HCT116 (cell line): ENCODE results near the gene SMYD3. TPM values are rescaled to one million over a fixed set of nuclear protein-coding genes. Genes with fewer than 3 reads are reported as not detected.

Experiments
- ATAC-seq: fragments of 200-7000 bp; cut with Tn5 transposase; 2 replicates; pipeline ENCODE4 v1.9.1; 2020; ENCODE audit warnings: mild to moderate bottlenecking, moderate library complexity
- BruUV-seq: library from RNA; stranded (reverse); fragments of 400-500 nt; replicated peaks from 2 replicates; lab custom pipeline; 2021; lab: Mats Ljungman, UMichigan
- CTCF ChIA-PET: fragments of 300-600 bp; sonication (Branson Sonifier 250); formaldehyde crosslinking; loops from one replicate; lab custom pipeline; 2021; ENCODE audit warnings: antibody characterized with exemption; lab: Charles Lee
- POLR2A ChIA-PET: fragments of 300-600, 350-600 bp; sonication (Branson Sonifier 250); formaldehyde crosslinking; loops from one replicate; lab custom pipeline; 2021; ENCODE audit warnings: antibody characterized with exemption; lab: Charles Lee
- RAD21 ChIA-PET, 2 experiments: fragments of 300-600 bp; sonication (Branson Sonifier 250); formaldehyde crosslinking; loops; one replicate each; lab custom pipeline; 2023; ENCODE audit warnings: low total read pairs in 2 of 2; ENCODE audit not compliant: uncharacterized antibody in 2 of 2, unreplicated experiment in 2 of 2, low non-redundant PET in 1 of 2; lab: Charles Lee
- DNase-seq: peaks from one replicate; pipeline ENCODE4 v3.0.0-alpha.2; 2010; ENCODE audit warnings: low read depth, low spot score
- H2AFZ ChIP-seq: fragments of 200-600 bp; shearing (Covaris generic), sonication (generic); 2 replicates; pipeline ENCODE4 v1.6.1; 2017; ENCODE audit warnings: low read depth, mixed run types, mixed read lengths, antibody characterized with exemption, low read length; ENCODE audit not compliant: poor library complexity, severe bottlenecking
- H3K27ac ChIP-seq: 2 replicates; pipeline ENCODE4 v1.5.1; 2012; ENCODE audit warnings: low read depth, low read length
- H3K27me3 ChIP-seq: fragments of 200-600 bp; sonication (generic); 2 replicates; pipeline ENCODE4 v1.6.1; 2016; ENCODE audit warnings: mixed run types, low read length, mixed read lengths; ENCODE audit not compliant: insufficient read depth
- H3K36me3 ChIP-seq, 2 experiments: fragments of 200-500 bp in 1 of 2; fragments of 200-600 bp in 1 of 2; sonication (Bioruptor generic) in 1 of 2; sonication (generic) in 1 of 2; 2 replicates each; pipeline versions ENCODE4 v1.5.1 to v1.6.1; 2014 to 2016; ENCODE audit warnings: low read length in 2 of 2, inconsistent platforms in 1 of 2, mixed read lengths in 1 of 2, mixed run types in 1 of 2; ENCODE audit not compliant: insufficient read depth in 2 of 2, control insufficient read depth in 1 of 2
- H3K4me1 ChIP-seq, 2 experiments: fragments of 200-600 bp in 1 of 2; sonication (generic) in 1 of 2; 2 replicates each; pipeline versions ENCODE4 v1.5.1 to v1.6.1; 2012 to 2017; ENCODE audit warnings: low read length in 2 of 2, inconsistent platforms in 1 of 2, mild to moderate bottlenecking in 1 of 2, mixed read lengths in 1 of 2, mixed run types in 1 of 2, moderate library complexity in 1 of 2; ENCODE audit not compliant: insufficient read depth in 2 of 2, control insufficient read depth in 1 of 2
- H3K4me2 ChIP-seq: fragments of 200-600 bp; sonication (generic); 2 replicates; pipeline ENCODE4 v1.6.1; 2017; ENCODE audit warnings: mixed run types, low read length, mixed read lengths
- H3K4me3 ChIP-seq, 2 experiments: fragments of 200-600 bp in 1 of 2; sonication (generic) in 1 of 2; replicated peaks in 1 of 2; 2 replicates each; pipeline ENCODE4 v1.5.1; 2011 to 2016; ENCODE audit warnings: low read length in 2 of 2, control low read depth in 1 of 2, low read depth in 1 of 2, mild to moderate bottlenecking in 1 of 2, mixed read lengths in 1 of 2, mixed run types in 1 of 2
- H3K79me2 ChIP-seq: fragments of 200-600 bp; sonication (generic); 2 replicates; pipeline ENCODE4 v1.6.1; 2017; ENCODE audit warnings: mild to moderate bottlenecking, mixed run types, low read length, moderate library complexity, mixed read lengths; ENCODE audit not compliant: insufficient read depth
- H3K9ac ChIP-seq: fragments of 200-600 bp; sonication (generic); 2 replicates; pipeline ENCODE4 v1.6.1; 2016; ENCODE audit warnings: low read length, mixed read lengths
- H3K9me2 ChIP-seq: fragments of 200-600 bp; sonication (generic), shearing (Covaris generic); 2 replicates; pipeline ENCODE4 v1.6.1; 2017; ENCODE audit warnings: mixed run types, mild to moderate bottlenecking, moderate library complexity; ENCODE audit not compliant: insufficient read depth
- H3K9me3 ChIP-seq, 2 experiments: fragments of 200-500 bp in 1 of 2; fragments of 200-600 bp in 1 of 2; sonication (Bioruptor generic) in 1 of 2; sonication (generic) in 1 of 2; 2 replicates each; pipeline ENCODE4 v1.6.1; 2014 to 2017; ENCODE audit warnings: low read length in 2 of 2, mixed read lengths in 2 of 2, inconsistent platforms in 1 of 2, low read depth in 1 of 2, mild to moderate bottlenecking in 1 of 2, mixed run types in 1 of 2, moderate library complexity in 1 of 2; ENCODE audit not compliant: control insufficient read depth in 1 of 2, insufficient read depth in 1 of 2
- H4K20me1 ChIP-seq: fragments of 200-600 bp; sonication (generic), shearing (Covaris generic); 2 replicates; pipeline ENCODE4 v1.6.1; 2017; ENCODE audit warnings: mixed run types, mild to moderate bottlenecking, moderate library complexity; ENCODE audit not compliant: insufficient read depth
- ATF3 ChIP-seq: IDR thresholded peaks from 2 replicates; pipeline ENCODE4 v1.6.1; 2012
- CBX3 ChIP-seq: IDR thresholded peaks from 2 replicates; pipeline ENCODE4 v1.6.1; 2012; ENCODE audit warnings: low read depth
- CEBPB ChIP-seq: IDR thresholded peaks from 2 replicates; pipeline ENCODE4 v1.6.1; 2012; ENCODE audit warnings: low read depth
- CTCF ChIP-seq, 3 experiments: fragments of 200-600 bp in 1 of 3; sonication (generic) in 1 of 3; IDR thresholded peaks in 2 of 3; conservative IDR thresholded peaks in 1 of 3; 2 replicates each; pipeline ENCODE4 v1.5.1; 2012 to 2017; ENCODE audit warnings: low read depth in 2 of 3, low read length in 2 of 3, antibody characterized with exemption in 1 of 3, borderline replicate concordance in 1 of 3, control low read depth in 1 of 3, mild to moderate bottlenecking in 1 of 3, mixed read lengths in 1 of 3, mixed run types in 1 of 3, moderate library complexity in 1 of 3; ENCODE audit not compliant: insufficient read depth in 1 of 3
- EGR1 ChIP-seq: IDR thresholded peaks from 2 replicates; pipeline ENCODE4 v1.6.1; 2012; ENCODE audit warnings: low read depth
- ELF1 ChIP-seq: IDR thresholded peaks from 2 replicates; pipeline ENCODE4 v1.6.1; 2012; ENCODE audit warnings: low read depth, borderline replicate concordance
- EZH2 ChIP-seq: fragments of 200-600 bp; sonication (generic); IDR thresholded peaks from 2 replicates; pipeline ENCODE4 v1.6.1; 2017; ENCODE audit warnings: antibody characterized with exemption, mixed run types
- EZH2phosphoT487 ChIP-seq: fragments of 200-600 bp; IDR thresholded peaks from 2 replicates; pipeline ENCODE4 v1.6.1; 2018; ENCODE audit warnings: antibody characterized with exemption, borderline replicate concordance
- FOSL1 ChIP-seq: IDR thresholded peaks from 2 replicates; pipeline ENCODE4 v1.6.1; 2012; ENCODE audit warnings: low read depth
- JUND ChIP-seq: IDR thresholded peaks from 2 replicates; pipeline ENCODE4 v1.6.1; 2012
- MAX ChIP-seq: IDR thresholded peaks from 2 replicates; pipeline ENCODE4 v1.6.1; 2012
- REST ChIP-seq: IDR thresholded peaks from 2 replicates; pipeline ENCODE4 v1.6.1; 2012; ENCODE audit warnings: low read depth
- SP1 ChIP-seq: IDR thresholded peaks from 2 replicates; pipeline ENCODE4 v1.6.1; 2012; ENCODE audit warnings: low read depth
- SRF ChIP-seq: IDR thresholded peaks from 2 replicates; pipeline ENCODE4 v1.6.1; 2012; ENCODE audit warnings: low read depth
- TCF7L2 ChIP-seq: IDR thresholded peaks from 2 replicates; pipeline ENCODE4 v1.7.0; 2011; ENCODE audit warnings: borderline replicate concordance, inconsistent platforms; ENCODE audit not compliant: insufficient read depth, insufficient read length; ENCODE audit errors: extremely low read depth
- YY1 ChIP-seq: IDR thresholded peaks from 2 replicates; pipeline ENCODE4 v1.6.1; 2011; ENCODE audit warnings: low read length, low read depth, moderate library complexity, mild to moderate bottlenecking; ENCODE audit not compliant: insufficient replicate concordance; ENCODE audit errors: extremely low read depth
- ZBTB33 ChIP-seq: IDR thresholded peaks from 2 replicates; pipeline ENCODE4 v1.6.1; 2011; ENCODE audit warnings: mild to moderate bottlenecking, low read length, moderate library complexity; ENCODE audit not compliant: insufficient replicate concordance; ENCODE audit errors: extremely low read depth
- ZFX ChIP-seq: fragments of 450-650 bp; IDR thresholded peaks from 2 replicates; pipeline ENCODE4 v1.6.1; 2017
- ZNF274 ChIP-seq: fragments of 200-500 bp; sonication (Bioruptor generic); IDR thresholded peaks from 2 replicates; pipeline ENCODE4 v1.6.1; 2014; ENCODE audit warnings: mild to moderate bottlenecking, low read depth, low read length, inconsistent platforms
- intact Hi-C: fragments of 100-400 bp; cut with micrococcal nuclease; formaldehyde crosslinking; loops from 2 replicates; pipeline ENCODE4 v1.10.0; 2022
- total RNA-seq: library from RNA; stranded (reverse); gene quantifications from one replicate; pipeline ENCODE4 v1.2.1, GENCODE V29; 2021; ENCODE audit not compliant: unreplicated experiment

The SMYD3 gene
- total RNA-seq, 1 experiment from 2014 or later: 33.6 TPM

- POLR2A ChIA-PET: no interaction called here
- intact Hi-C loops: loop anchor here (5.0 kb wide), 2 partner anchors 482 to 742 kb away; no protein-coding TSS in a partner anchor
- no peak for ATAC-seq
These were observed 496.7 kb downstream of the SMYD3 start for GRCh38 chr1:246010386-246010785.

More at GRCh38 chr1:246010386-246010785, 496.7 kb downstream of the SMYD3 start:
- Histone ChIP-seq H3K27ac (no peak overlapping the region), H2AFZ (no peak overlapping the region), H3K4me3 (no peak overlapping the region), H4K20me1 (no peaks in the 10 kb centered on the region), H3K27me3 (no peaks in the 10 kb centered on the region), H3K4me2 (no peak overlapping the region), H3K9me2 (no peaks in the 10 kb centered on the region), H3K79me2 (no peaks in the 10 kb centered on the region), H3K9me3 (no peaks in the 10 kb centered on the region), H3K9ac (no peak overlapping the region), H3K36me3 (no peaks in the 10 kb centered on the region), H3K4me1 (peaks cover 1 to 3% of the 10 kb centered on the region in 2 experiments)
- TF ChIP-seq SRF (no peak), MAX (no peak), TCF7L2 (no peak), JUND (no peak), FOSL1 (no peak), CBX3 (no peak), EGR1 (no peak), EZH2 (no peak), ELF1 (no peak), EZH2phosphoT487 (no peak), YY1 (no peak), ZNF274 (no peak), ZBTB33 (no peak), CEBPB (no peak), SP1 (no peak), CTCF (IDR thresholded peaks at IDR 0.05 in 2 of 3, conservative IDR thresholded peaks at IDR 0.05 in 1 of 3; ENCODE audit: borderline replicate concordance in 1 of 3, insufficient read depth in 1 of 3, low read depth in 2 of 3, low read length in 2 of 3) (no peak), REST (no peak), ZFX (no peak), ATF3 (no peak)
- DNase-seq: no peak
- ChIA-PET RAD21 (no interaction called here), CTCF (no interaction called here)
- no TSS peak for BruUV-seq
